ENCODE results near the gene RLBP1.

The RLBP1 gene

GRCh38 chr15:89168316-89168833, 53.0 kb downstream of the RLBP1 start:
- Histone ChIP-seq H3K27ac (no peak overlapping the region), H3K36me3 (replicated peaks) (no peaks in the 10 kb centered on the region), H3K27me3 (replicated peaks) (no peaks in the 10 kb centered on the region), H3K4me3 (ENCODE audit: low read depth, low read length) (no peak overlapping the region)
- no peak for DNase-seq
- no peak for TF ChIP-seq CTCF (IDR thresholded peaks at IDR 0.05; ENCODE audit: low read depth, low read length, missing control alignments)
- in situ Hi-C loops (cut with HindIII; ENCODE audit: low pct_ligation_motif_present, low sequenced_read_pairs): loop anchor here (10.0 kb wide), 1 partner anchor 114 kb away; no protein-coding TSS in a partner anchor

- Histone ChIP-seq H3K27me3 (replicated peaks) (no peaks in the 10 kb centered on the region), H3K36me3 (replicated peaks) (no peaks in the 10 kb centered on the region), H3K27ac (peak overlapping the region; percentile 33), H3K4me3 (ENCODE audit: low read depth, low read length) (no peak overlapping the region)
- TF ChIP-seq CTCF (IDR thresholded peaks at IDR 0.05; ENCODE audit: low read depth, low read length, missing control alignments): no peak
- DNase-seq: peak; percentile 33
- in situ Hi-C loops (cut with HindIII; ENCODE audit: low pct_ligation_motif_present, low sequenced_read_pairs): loop anchor here (10.0 kb wide), 1 partner anchor 113 kb away; no protein-coding TSS in a partner anchor
Measured at GRCh38 chr15:89167267-89168176, 53.9 kb downstream of the RLBP1 start.

- Histone ChIP-seq H3K27me3 (replicated peaks) (no peaks in the 10 kb centered on the region), H3K36me3 (replicated peaks) (no peaks in the 10 kb centered on the region), H3K4me3 (ENCODE audit: low read depth, low read length) (no peak overlapping the region), H3K27ac (peak overlapping the region; percentile 19)
- DNase-seq: no peak
- no peak for TF ChIP-seq CTCF (IDR thresholded peaks at IDR 0.05; ENCODE audit: low read depth, low read length, missing control alignments)
- in situ Hi-C loops (cut with HindIII; ENCODE audit: low pct_ligation_motif_present, low sequenced_read_pairs): loop anchor here (10.0 kb wide), 1 partner anchor 111 kb away; no protein-coding TSS in a partner anchor
Measured at GRCh38 chr15:89165677-89166076, 55.7 kb downstream of the RLBP1 start.

GRCh38 chr15:89164712-89165211, 56.6 kb downstream of the RLBP1 start:
- DNase-seq: no peak
- H3K36me3 ChIP-seq (replicated peaks): no peaks in the 10 kb centered on the region
- no peak overlapping the region for H3K4me3 ChIP-seq (ENCODE audit: low read depth, low read length)
- no peak overlapping the region for H3K27ac ChIP-seq
- in situ Hi-C loops (cut with HindIII; ENCODE audit: low pct_ligation_motif_present, low sequenced_read_pairs): loop anchor here (10.0 kb wide), 1 partner anchor 110 kb away; no protein-coding TSS in a partner anchor
- no peak for TF ChIP-seq CTCF (IDR thresholded peaks at IDR 0.05; ENCODE audit: low read depth, low read length, missing control alignments)
- no peaks in the 10 kb centered on the region for H3K27me3 ChIP-seq (replicated peaks)

- DNase-seq: no peak
- no peaks in the 10 kb centered on the region for H3K36me3 ChIP-seq (replicated peaks)
- no peak overlapping the region for H3K27ac ChIP-seq
- no peak overlapping the region for H3K4me3 ChIP-seq (ENCODE audit: low read depth, low read length)
- in situ Hi-C loops (cut with HindIII; ENCODE audit: low pct_ligation_motif_present, low sequenced_read_pairs): loop anchor here (10.0 kb wide), 1 partner anchor 109 kb away; no protein-coding TSS in a partner anchor
- no peak for TF ChIP-seq CTCF (IDR thresholded peaks at IDR 0.05; ENCODE audit: low read depth, low read length, missing control alignments)
- H3K27me3 ChIP-seq (replicated peaks): no peaks in the 10 kb centered on the region
Measured at GRCh38 chr15:89163271-89164055, 57.9 kb downstream of the RLBP1 start.

Data from brain microvascular endothelial cell (primary cell).